Astrocyte (in vitro differentiated cells and primary cell): ENCODE data around the gene INPP4B. TPM values are rescaled to one million over a fixed set of nuclear protein-coding genes. Genes with fewer than 3 reads are reported as not detected.
A peak's percentile ranks its signal among the peaks of the same experiment; 100 is the strongest.

Experiments used
- DNase-seq: peaks from one replicate; pipeline ENCODE4 v3.0.0-alpha.2; 2010; ENCODE audit warnings: low read depth
- FAIRE-seq: peaks from 2 replicates; lab custom pipeline; 2011; peaks lifted over from hg19 to GRCh38; lab: Jason Lieb, UNC
- H2AFZ ChIP-seq: 2 replicates; pipeline ENCODE4 v1.6.0; 2012; ENCODE audit warnings: low read depth, low read length, inconsistent platforms
- H3K27ac ChIP-seq: 2 replicates; pipeline ENCODE4 v1.5.1; 2011; ENCODE audit warnings: low read depth, low read length, inconsistent platforms
- H3K27me3 ChIP-seq: 2 replicates; pipeline ENCODE4 v1.6.0; 2011; ENCODE audit warnings: low read length, inconsistent platforms; ENCODE audit not compliant: insufficient read depth
- H3K36me3 ChIP-seq: 2 replicates; pipeline ENCODE4 v1.5.1; 2011; ENCODE audit warnings: low read length, inconsistent platforms; ENCODE audit not compliant: insufficient read depth
- H3K4me1 ChIP-seq: 2 replicates; pipeline ENCODE4 v1.5.1; 2011; ENCODE audit warnings: low read length, inconsistent platforms; ENCODE audit not compliant: insufficient read depth
- H3K4me2 ChIP-seq: 2 replicates; pipeline ENCODE4 v1.6.0; 2012; ENCODE audit warnings: low read length, inconsistent platforms
- H3K4me3 ChIP-seq: 2 replicates; pipeline ENCODE4 v1.5.1; 2011; ENCODE audit warnings: low read depth, mild to moderate bottlenecking, low read length, inconsistent platforms; ENCODE audit not compliant: insufficient read depth
- H3K79me2 ChIP-seq: 2 replicates; pipeline ENCODE4 v1.6.0; 2012; ENCODE audit warnings: mild to moderate bottlenecking, low read length, inconsistent platforms; ENCODE audit not compliant: insufficient read depth
- H3K9ac ChIP-seq: 2 replicates; pipeline ENCODE4 v1.6.0; 2012; ENCODE audit warnings: mild to moderate bottlenecking, low read length, inconsistent platforms
- H3K9me3 ChIP-seq: 2 replicates; pipeline ENCODE4 v1.5.1; 2012; ENCODE audit warnings: low read depth, mild to moderate bottlenecking, low read length, inconsistent platforms; ENCODE audit not compliant: insufficient read depth
- H4K20me1 ChIP-seq: 2 replicates; pipeline ENCODE4 v1.6.0; 2012; ENCODE audit warnings: low read length, inconsistent platforms; ENCODE audit not compliant: insufficient read depth
- H3K27ac Mint-ChIP-seq: one replicate; pipeline ENCODE4 v1.8.0; 2021; ENCODE audit warnings: mild to moderate bottlenecking, mixed read lengths; ENCODE audit not compliant: unreplicated experiment
- H3K27me3 Mint-ChIP-seq: one replicate; pipeline ENCODE4 v1.8.0; 2021; ENCODE audit warnings: low read depth, mixed read lengths; ENCODE audit not compliant: unreplicated experiment
- H3K36me3 Mint-ChIP-seq: one replicate; pipeline ENCODE4 v1.8.0; 2021; ENCODE audit warnings: low read depth, mixed read lengths; ENCODE audit not compliant: unreplicated experiment
- H3K4me1 Mint-ChIP-seq: one replicate; pipeline ENCODE4 v1.8.0; 2021; ENCODE audit warnings: low read depth, mixed read lengths; ENCODE audit not compliant: unreplicated experiment
- H3K4me3 Mint-ChIP-seq: one replicate; pipeline ENCODE4 v1.8.0; 2021; ENCODE audit warnings: mild to moderate bottlenecking, moderate library complexity, mixed read lengths; ENCODE audit not compliant: unreplicated experiment
- H3K9me3 Mint-ChIP-seq: one replicate; pipeline ENCODE4 v1.8.0; 2021; ENCODE audit warnings: mild to moderate bottlenecking, mixed read lengths; ENCODE audit not compliant: unreplicated experiment
- EZH2 ChIP-seq: IDR thresholded peaks from 2 replicates; pipeline ENCODE4 v1.6.1; 2012; ENCODE audit warnings: mild to moderate bottlenecking, low read length, inconsistent platforms; ENCODE audit not compliant: insufficient read depth
- total RNA-seq: library from RNA; stranded (reverse); gene quantifications from 2 replicates; pipeline ENCODE4 v1.2.1, GENCODE V29; 2021
- TF ChIP-seq, protein P1 (sequence below): IDR thresholded peaks from 2 replicates; pipeline ENCODE4 v1.5.1; 2011; ENCODE audit warnings: low read depth, mild to moderate bottlenecking, inconsistent platforms, low read length, moderate library complexity; ENCODE audit not compliant: insufficient read depth

The INPP4B gene
- total RNA-seq, 1 donor from 2014 or later = 2.8 TPM

DNA sequence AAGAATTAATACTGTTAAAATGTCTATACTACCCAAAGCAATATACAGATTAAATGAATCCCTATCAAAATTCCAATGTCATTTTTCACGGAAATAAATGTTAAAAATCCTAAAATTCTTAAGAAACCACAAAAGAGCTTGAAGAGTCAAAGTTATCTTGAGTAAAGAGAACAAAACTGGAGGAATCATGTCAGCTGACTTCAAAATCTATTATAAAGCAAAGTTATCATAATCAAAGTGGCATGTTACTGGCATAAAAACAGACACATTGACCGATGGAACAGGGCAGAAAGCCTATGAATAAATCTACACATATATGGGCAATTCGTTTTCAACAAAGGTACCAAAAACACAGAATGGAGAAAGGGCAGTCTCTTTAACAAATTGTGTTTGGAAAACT, 579.0 kb downstream of the INPP4B start:
- Histone ChIP-seq H3K27ac (no peak overlapping the region), H3K4me2 (no peak overlapping the region), H3K9me3 (no peaks in the 10 kb centered on the region), H2AFZ (no peak overlapping the region), H3K27me3 (no peaks in the 10 kb centered on the region), H3K4me1 (peaks cover 12% of the 10 kb centered on the region), H3K4me3 (no peak overlapping the region), H3K9ac (no peak overlapping the region), H3K79me2 (no peaks in the 10 kb centered on the region), H4K20me1 (no peaks in the 10 kb centered on the region), H3K36me3 (no peaks in the 10 kb centered on the region)
- TF ChIP-seq EZH2 = no peak
- TF ChIP-seq, protein P1, sequence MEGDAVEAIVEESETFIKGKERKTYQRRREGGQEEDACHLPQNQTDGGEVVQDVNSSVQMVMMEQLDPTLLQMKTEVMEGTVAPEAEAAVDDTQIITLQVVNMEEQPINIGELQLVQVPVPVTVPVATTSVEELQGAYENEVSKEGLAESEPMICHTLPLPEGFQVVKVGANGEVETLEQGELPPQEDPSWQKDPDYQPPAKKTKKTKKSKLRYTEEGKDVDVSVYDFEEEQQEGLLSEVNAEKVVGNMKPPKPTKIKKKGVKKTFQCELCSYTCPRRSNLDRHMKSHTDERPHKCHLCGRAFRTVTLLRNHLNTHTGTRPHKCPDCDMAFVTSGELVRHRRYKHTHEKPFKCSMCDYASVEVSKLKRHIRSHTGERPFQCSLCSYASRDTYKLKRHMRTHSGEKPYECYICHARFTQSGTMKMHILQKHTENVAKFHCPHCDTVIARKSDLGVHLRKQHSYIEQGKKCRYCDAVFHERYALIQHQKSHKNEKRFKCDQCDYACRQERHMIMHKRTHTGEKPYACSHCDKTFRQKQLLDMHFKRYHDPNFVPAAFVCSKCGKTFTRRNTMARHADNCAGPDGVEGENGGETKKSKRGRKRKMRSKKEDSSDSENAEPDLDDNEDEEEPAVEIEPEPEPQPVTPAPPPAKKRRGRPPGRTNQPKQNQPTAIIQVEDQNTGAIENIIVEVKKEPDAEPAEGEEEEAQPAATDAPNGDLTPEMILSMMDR = no peak
- Mint-ChIP-seq H3K27ac (no peak overlapping the region), H3K4me1 (peaks cover 14% of the 10 kb centered on the region), H3K4me3 (no peak overlapping the region), H3K27me3 (no peaks in the 10 kb centered on the region), H3K36me3 (no peaks in the 10 kb centered on the region), H3K9me3 (no peaks in the 10 kb centered on the region)
- FAIRE-seq (peak; percentile 23), DNase-seq (peak; percentile 41)

DNA sequence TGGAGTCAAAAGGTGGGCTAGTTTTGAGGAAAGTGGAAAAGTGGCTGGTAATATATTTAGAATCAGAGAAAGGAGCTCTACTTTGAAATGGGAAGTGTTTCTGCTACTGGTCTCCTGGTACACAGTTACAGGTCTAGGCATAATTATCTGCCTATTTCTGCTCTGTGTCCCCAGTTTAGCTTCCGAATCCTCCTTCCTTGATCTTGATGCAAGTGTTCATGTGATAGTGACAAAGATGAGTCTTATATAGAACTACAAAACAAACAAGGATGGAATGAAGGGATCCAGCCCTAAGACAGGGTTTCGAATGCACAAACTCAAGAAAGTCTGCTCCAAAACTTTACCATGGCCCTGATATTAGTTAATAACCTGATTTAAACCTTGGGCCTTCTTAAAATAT, 580.2 kb downstream of the INPP4B start:
- DNase-seq (no peak), FAIRE-seq (peak; percentile 17)
- Histone ChIP-seq H3K36me3 (no peaks in the 10 kb centered on the region), H2AFZ (no peak overlapping the region), H4K20me1 (no peaks in the 10 kb centered on the region), H3K4me1 (peaks cover 12% of the 10 kb centered on the region), H3K4me2 (peak overlapping the region; percentile 60), H3K4me3 (no peak overlapping the region), H3K9ac (peak overlapping the region; percentile 25), H3K79me2 (no peaks in the 10 kb centered on the region), H3K27ac (peak overlapping the region; percentile 71), H3K9me3 (no peaks in the 10 kb centered on the region), H3K27me3 (no peaks in the 10 kb centered on the region)
- Mint-ChIP-seq H3K9me3 (no peaks in the 10 kb centered on the region), H3K27ac (peak overlapping the region; percentile 92), H3K27me3 (no peaks in the 10 kb centered on the region), H3K4me3 (no peak overlapping the region), H3K36me3 (no peaks in the 10 kb centered on the region), H3K4me1 (peaks cover 16% of the 10 kb centered on the region)
- no peak for TF ChIP-seq EZH2
- TF ChIP-seq, protein P1 = no peak

DNA sequence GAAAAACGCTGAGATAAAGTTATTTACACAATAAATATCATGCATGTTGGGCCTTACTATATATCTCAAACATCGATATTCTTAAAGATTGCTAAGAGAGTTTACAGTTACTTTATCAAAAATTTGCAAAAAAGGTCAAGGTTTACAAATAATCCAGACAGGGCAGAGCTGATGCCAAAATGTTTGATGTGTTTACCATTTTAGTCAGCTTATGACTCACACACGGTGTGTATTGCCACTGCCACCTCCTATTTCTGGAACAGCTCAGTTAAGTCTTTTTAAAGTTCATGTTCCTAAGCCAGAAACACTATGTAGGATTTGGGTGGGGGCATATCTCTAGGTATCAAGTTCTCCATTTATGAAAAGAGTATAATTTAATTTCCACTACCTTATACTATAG, 580.6 kb downstream of the INPP4B start:
- peak overlapping the region; percentile 92 for H3K27ac Mint-ChIP-seq
- H3K4me1 ChIP-seq = peaks cover 12% of the 10 kb centered on the region
- H3K9me3 ChIP-seq = no peaks in the 10 kb centered on the region
- H3K4me1 Mint-ChIP-seq = peaks cover 16% of the 10 kb centered on the region
- DNase-seq (peak; percentile 63), FAIRE-seq (no peak)
- H3K36me3 ChIP-seq = no peaks in the 10 kb centered on the region
- no peak overlapping the region for H2AFZ ChIP-seq
- H3K27me3 Mint-ChIP-seq = no peaks in the 10 kb centered on the region
- H3K9me3 Mint-ChIP-seq = no peaks in the 10 kb centered on the region
- no peak overlapping the region for H3K4me3 ChIP-seq
- peak overlapping the region; percentile 60 for H3K4me2 ChIP-seq
- H3K9ac ChIP-seq = peak overlapping the region; percentile 25
- no peaks in the 10 kb centered on the region for H4K20me1 ChIP-seq
- TF ChIP-seq EZH2 = no peak
- TF ChIP-seq, protein P1 = no peak
- H3K27ac ChIP-seq = peak overlapping the region; percentile 71
- H3K79me2 ChIP-seq = no peaks in the 10 kb centered on the region
- H3K4me3 Mint-ChIP-seq = no peak overlapping the region
- no peaks in the 10 kb centered on the region for H3K36me3 Mint-ChIP-seq
- H3K27me3 ChIP-seq = no peaks in the 10 kb centered on the region
